Astrocyte (in vitro differentiated cells and primary cell): ENCODE data around the gene DYNLT5.

Experiments used
- CTCF ChIP-seq: IDR thresholded peaks from 2 replicates; pipeline ENCODE4 v1.5.1; 2011; ENCODE audit warnings: low read depth, mild to moderate bottlenecking, inconsistent platforms, low read length, moderate library complexity; ENCODE audit not compliant: insufficient read depth
- EZH2 ChIP-seq: IDR thresholded peaks from 2 replicates; pipeline ENCODE4 v1.6.1; 2012; ENCODE audit warnings: mild to moderate bottlenecking, low read length, inconsistent platforms; ENCODE audit not compliant: insufficient read depth

GRCh38 chr1:66778969-66779368 is 26.7 kb downstream of the DYNLT5 start:
- TF ChIP-seq CTCF (no peak), EZH2 (no peak)
